HepG2 (cell line): ENCODE data around the gene ARL15. TPM values are rescaled to one million over a fixed set of nuclear protein-coding genes. Genes with fewer than 3 reads are reported as not detected.

Source experiments
- ATAC-seq: fragments of 200-7000 bp; cut with Tn5 transposase; 3 replicates; pipeline ENCODE4 v1.9.1; 2020; ENCODE audit warnings: mild to moderate bottlenecking, moderate library complexity
- BruUV-seq: library from RNA; stranded (reverse); fragments of 400-500 nt; replicated peaks from 2 replicates; lab custom pipeline; 2021; lab: Mats Ljungman, UMichigan
- CTCF ChIA-PET: fragments of 300-600 bp; formaldehyde crosslinking; extraction: SDS; loops from one replicate; lab custom pipeline; 2021; ENCODE audit warnings: low total read pairs, inconsistent platforms, low intra/inter-chr PET ratio; lab: Yijun Ruan, JAX
- POLR2A ChIA-PET: fragments of 350-600 bp; sonication (Branson Sonifier 250); formaldehyde crosslinking; loops from one replicate; lab custom pipeline; 2020; ENCODE audit warnings: antibody characterized with exemption, inconsistent platforms; lab: Yijun Ruan, JAX
- DNase-seq: peaks from one replicate; pipeline ENCODE4 v3.0.0-alpha.2; 2015; ENCODE audit warnings: low spot score
- FAIRE-seq: peaks from 3 replicates; lab custom pipeline; 2011; peaks lifted over from hg19 to GRCh38; lab: Jason Lieb, UNC
- H2AFZ ChIP-seq: one replicate; pipeline ENCODE4 v1.6.1; 2011; ENCODE audit warnings: low read length, inconsistent platforms
- H3K27ac ChIP-seq: fragments of 300-600 bp; 3 replicates; pipeline ENCODE4 v1.8.0; 2011; ENCODE audit warnings: mixed run types, mild to moderate bottlenecking, mixed read lengths, low read length, inconsistent platforms; ENCODE audit not compliant: insufficient read depth; ENCODE audit errors: extremely low read length
- H3K27me3 ChIP-seq, 2 experiments: fragments of 200-600 bp in 1 of 2; 2 replicates in 1 of 2; 3 replicates in 1 of 2; pipeline versions ENCODE4 v1.6.0 to v1.8.0; 2011; ENCODE audit warnings: low read length in 2 of 2, mild to moderate bottlenecking in 2 of 2, moderate library complexity in 2 of 2, inconsistent platforms in 1 of 2; ENCODE audit not compliant: insufficient read depth in 2 of 2, control insufficient read depth in 1 of 2
- H3K36me3 ChIP-seq, 2 experiments: fragments of 200-600 bp in 1 of 2; replicated peaks in 1 of 2; 2 replicates in 1 of 2; 3 replicates in 1 of 2; pipeline versions ENCODE4 v1.5.1 to v1.8.0; 2011; ENCODE audit warnings: low read length in 2 of 2, inconsistent platforms in 1 of 2; ENCODE audit not compliant: insufficient read depth in 2 of 2, control insufficient read depth in 1 of 2
- H3K4me1 ChIP-seq: 2 replicates; pipeline ENCODE4 v1.5.1; 2012; ENCODE audit warnings: low read length, inconsistent platforms; ENCODE audit not compliant: insufficient read depth
- H3K4me2 ChIP-seq: 2 replicates; pipeline ENCODE4 v1.6.0; 2011; ENCODE audit warnings: low read depth, low read length, inconsistent platforms
- H3K4me3 ChIP-seq, 3 experiments: fragments of 200-600 bp in 1 of 3; sonication (generic), shearing (Covaris generic) in 1 of 3; replicated peaks in 1 of 3; 2 replicates each; pipeline ENCODE4 v1.5.1; 2011 to 2016; ENCODE audit warnings: low read length in 3 of 3, inconsistent platforms in 2 of 3, low read depth in 2 of 3, mild to moderate bottlenecking in 2 of 3, control low read depth in 1 of 3, mixed read lengths in 1 of 3; ENCODE audit not compliant: insufficient read depth in 1 of 3
- H3K79me2 ChIP-seq: one replicate; pipeline ENCODE4 v1.6.1; 2011; ENCODE audit warnings: low read length, inconsistent platforms; ENCODE audit not compliant: insufficient read depth
- H3K9ac ChIP-seq: 2 replicates; pipeline ENCODE4 v1.6.0; 2011; ENCODE audit warnings: mild to moderate bottlenecking, low read depth, low read length, inconsistent platforms; ENCODE audit not compliant: insufficient read depth
- H3K9me3 ChIP-seq: 2 replicates; pipeline ENCODE4 v1.5.1; 2012; ENCODE audit warnings: mild to moderate bottlenecking, low read length
- H4K20me1 ChIP-seq: 2 replicates; pipeline ENCODE4 v1.6.0; 2011; ENCODE audit warnings: inconsistent platforms, mild to moderate bottlenecking, low read length, moderate library complexity; ENCODE audit not compliant: insufficient read depth
- ATAD3A ChIP-seq: sonication (generic); formaldehyde crosslinking; IDR thresholded peaks from 2 replicates; pipeline ENCODE4 v1.4.0; 2020; ENCODE audit warnings: missing genetic modification reagents
- ATF2 ChIP-seq: sonication (generic); formaldehyde crosslinking; IDR thresholded peaks from 2 replicates; pipeline ENCODE4 v1.4.0; 2020; ENCODE audit warnings: missing genetic modification reagents
- CHD4 ChIP-seq: fragments of 200-600 bp; sonication (generic); IDR thresholded peaks from 2 replicates; pipeline ENCODE4 v1.7.0; 2017; ENCODE audit warnings: mild to moderate bottlenecking, low read length, borderline replicate concordance
- FIP1L1 ChIP-seq: fragments of 200-400 bp; formaldehyde crosslinking; IDR thresholded peaks from 2 replicates; pipeline ENCODE4 v1.6.1; 2018; ENCODE audit warnings: low read depth, mild to moderate bottlenecking, low read length, moderate library complexity, borderline replicate concordance; ENCODE audit not compliant: insufficient read depth
- KLF11 ChIP-seq: IDR thresholded peaks from 2 replicates; pipeline ENCODE4 v1.6.1; 2016; ENCODE audit warnings: missing compliant biosample characterization
- MLX ChIP-seq: IDR thresholded peaks from 2 replicates; pipeline ENCODE4 v1.6.1; 2016
- PAWR ChIP-seq: sonication (generic); formaldehyde crosslinking; IDR thresholded peaks from 2 replicates; pipeline ENCODE4 v1.4.0; 2020; ENCODE audit warnings: missing genetic modification reagents, mild to moderate bottlenecking, borderline replicate concordance
- PAX8 ChIP-seq: sonication (generic); formaldehyde crosslinking; IDR thresholded peaks from 2 replicates; pipeline ENCODE4 v1.8.0; 2022; ENCODE audit warnings: mild to moderate bottlenecking, missing genetic modification reagents, borderline replicate concordance
- RARG ChIP-seq: sonication (generic); formaldehyde crosslinking; IDR thresholded peaks from 2 replicates; pipeline ENCODE4 v1.4.0; 2020; ENCODE audit warnings: low read depth, mild to moderate bottlenecking, missing genetic modification reagents
- STAG1 ChIP-seq: sonication (generic); formaldehyde crosslinking; IDR thresholded peaks from 2 replicates; pipeline ENCODE4 v1.4.0; 2020; ENCODE audit warnings: missing genetic modification reagents
- TAF15 ChIP-seq: fragments of 200-400 bp; formaldehyde crosslinking; IDR thresholded peaks from one replicate; pipeline ENCODE4 v1.6.1; 2018; ENCODE audit warnings: mild to moderate bottlenecking, low read depth, low read length; ENCODE audit not compliant: poor library complexity, severe bottlenecking
- ZBTB49 ChIP-seq: sonication (generic); formaldehyde crosslinking; IDR thresholded peaks from 2 replicates; pipeline ENCODE4 v1.4.0; 2020; ENCODE audit warnings: missing genetic modification reagents, borderline replicate concordance
- ZKSCAN5 ChIP-seq: sonication (generic); formaldehyde crosslinking; IDR thresholded peaks from 2 replicates; pipeline ENCODE4 v1.5.1; 2020; ENCODE audit warnings: mild to moderate bottlenecking, missing genetic modification reagents
- ZNF124 ChIP-seq: sonication (generic); formaldehyde crosslinking; IDR thresholded peaks from 2 replicates; pipeline ENCODE4 v1.4.0; 2020; ENCODE audit warnings: missing genetic modification reagents
- ZNF75D ChIP-seq: sonication (generic); formaldehyde crosslinking; IDR thresholded peaks from 2 replicates; pipeline ENCODE4 v1.8.1; 2023; ENCODE audit warnings: missing genetic modification reagents, mild to moderate bottlenecking, borderline replicate concordance
- ZNF879 ChIP-seq: sonication (generic); formaldehyde crosslinking; IDR thresholded peaks from 2 replicates; pipeline ENCODE4 v1.8.1; 2023; ENCODE audit warnings: missing genetic modification reagents
- WGBS: methylation state at CpG from one replicate; pipeline ENCODE4 v1.1.6; 2017; ENCODE audit warnings: low lambda C conversion rate; 5-methylcytosine and 5-hydroxymethylcytosine counted together
- in situ Hi-C: cut with HindIII; loops from 2 replicates; pipeline ENCODE4 v1.10.0; 2017; ENCODE audit warnings: low pct_unique_long_range_greater_than_20kb; ENCODE audit not compliant: extremely low pct_ligation_motif_present
- intact Hi-C: fragments of 100-400 bp; cut with micrococcal nuclease; formaldehyde crosslinking; loops from one replicate; pipeline ENCODE4 v1.10.0; 2022; ENCODE audit not compliant: unreplicated experiment
- polyA plus RNA-seq, 8 experiments: library from polyadenylated mRNA; depleted of rRNA in 3 of 8; stranded (reverse) in 7 of 8; unstranded in 1 of 8; fragments of >200 nt; fragmentation: Illumina TruSeq in 4 of 8; extraction: Trizol in 4 of 8; gene quantifications; 2 replicates each; pipeline versions ENCODE4 v1.2.1 to v1.2.3, GENCODE V29; 2011 to 2016; ENCODE audit warnings: low read depth in 4 of 8, missing spikeins in 1 of 8, mixed read lengths in 1 of 8; ENCODE audit not compliant: insufficient read depth in 1 of 8
- total RNA-seq, 5 experiments: library from RNA; depleted of rRNA; stranded (reverse); fragments of >200 nt; fragmentation: Illumina TruSeq; extraction: Trizol; gene quantifications; 2 replicates each; pipeline ENCODE4 v1.2.3, GENCODE V29; 2016; ENCODE audit warnings: low read depth in 1 of 5
- TF ChIP-seq, protein P1 (sequence below): sonication (generic); formaldehyde crosslinking; IDR thresholded peaks from 2 replicates; pipeline ENCODE4 v1.4.0; 2020; ENCODE audit warnings: missing genetic modification reagents

Gene ARL15
- total and polyA plus RNA-seq, 2 of the 13 experiments (the other 11 are each of a cell fraction or from before 2014, with no cell fraction given), result 2.5 to 7.7 TPM

DNA sequence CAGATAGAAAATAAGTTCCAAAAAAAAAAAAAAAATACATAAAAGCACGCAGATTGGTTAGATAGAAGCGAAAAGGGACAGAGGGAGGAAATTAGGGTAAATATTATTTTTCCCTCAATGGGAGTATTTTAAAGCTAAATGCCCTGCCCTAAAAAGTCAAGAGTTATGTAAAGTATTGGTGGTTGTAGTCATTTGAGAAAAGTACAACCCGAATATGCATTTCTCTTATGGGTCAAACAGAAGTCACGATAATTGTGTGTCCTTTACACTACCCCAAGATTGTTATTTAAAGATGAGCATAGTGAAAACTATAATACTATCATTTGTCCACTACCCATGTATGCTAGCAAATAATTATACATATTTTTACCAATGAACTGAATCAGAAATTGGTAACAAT is 381.2 kb downstream of the ARL15 start (continued):
- no peak for TF ChIP-seq PAX8 (CRISPR knock-in tag)
- TF ChIP-seq ATF2 (CRISPR knock-in tag), result no peak
- TF ChIP-seq ZBTB49 (CRISPR knock-in tag), result no peak
- TF ChIP-seq CHD4, result no peak
- TF ChIP-seq RARG (CRISPR knock-in tag), result no peak
- no peak for TF ChIP-seq ZNF879 (CRISPR knock-in tag)

GRCh38 chr5:53928641-53929040 is 381.7 kb downstream of the ARL15 start:
- FAIRE-seq (no peak), ATAC-seq (no peak), DNase-seq (no peak)
- Histone ChIP-seq H3K9me3 (no peaks in the 10 kb centered on the region), H3K27me3 (no peaks in the 10 kb centered on the region), H3K79me2 (no peaks in the 10 kb centered on the region), H2AFZ (no peak overlapping the region), H4K20me1 (no peaks in the 10 kb centered on the region), H3K4me1 (peaks cover 13% of the 10 kb centered on the region), H3K27ac (no peak overlapping the region), H3K4me2 (no peak overlapping the region), H3K9ac (no peak overlapping the region), H3K4me3 (no peak overlapping the region), H3K36me3 (no peaks in the 10 kb centered on the region)
- CTCF ChIA-PET, result no interaction called here
- no TSS peak for BruUV-seq
- 77% methylated on average over 6 of the region's 6 CpGs for WGBS
- in situ Hi-C loops (no loop called here), intact Hi-C loops (no loop called here)
- POLR2A ChIA-PET, result no interaction called here
- no peak for TF ChIP-seq PAWR
- no peak for TF ChIP-seq MLX (CRISPR knock-in tag)
- TF ChIP-seq, protein P1, sequence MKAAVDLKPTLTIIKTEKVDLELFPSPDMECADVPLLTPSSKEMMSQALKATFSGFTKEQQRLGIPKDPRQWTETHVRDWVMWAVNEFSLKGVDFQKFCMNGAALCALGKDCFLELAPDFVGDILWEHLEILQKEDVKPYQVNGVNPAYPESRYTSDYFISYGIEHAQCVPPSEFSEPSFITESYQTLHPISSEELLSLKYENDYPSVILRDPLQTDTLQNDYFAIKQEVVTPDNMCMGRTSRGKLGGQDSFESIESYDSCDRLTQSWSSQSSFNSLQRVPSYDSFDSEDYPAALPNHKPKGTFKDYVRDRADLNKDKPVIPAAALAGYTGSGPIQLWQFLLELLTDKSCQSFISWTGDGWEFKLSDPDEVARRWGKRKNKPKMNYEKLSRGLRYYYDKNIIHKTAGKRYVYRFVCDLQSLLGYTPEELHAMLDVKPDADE (CRISPR knock-in tag), result no peak
- TF ChIP-seq ZNF124, result no peak
- no peak for TF ChIP-seq KLF11 (CRISPR knock-in tag)
- TF ChIP-seq ZNF75D (CRISPR knock-in tag), result no peak
- TF ChIP-seq ATAD3A (CRISPR knock-in tag), result no peak
- TF ChIP-seq FIP1L1, result no peak
- TF ChIP-seq TAF15, result no peak
- TF ChIP-seq ZKSCAN5 (CRISPR knock-in tag), result no peak
- TF ChIP-seq STAG1, result no peak
